Posterior vena cava (tissue), 2 donors: ENCODE data around the gene CYP2D6. TPM values are rescaled to one million over a fixed set of nuclear protein-coding genes. Genes with fewer than 3 reads are reported as not detected.
"Not testable (repeated sequence)": the region's sequence is repeated elsewhere in the genome, so short reads cannot be mapped to it uniquely, and the experiment has no call there.

Experiments used
- DNase-seq: peaks from one replicate; pipeline ENCODE4 v3.0.0-alpha.2; 2020; ENCODE audit warnings: low spot score
- intact Hi-C, 2 donors: fragments of 100-400 bp; cut with DNase I; formaldehyde crosslinking; loops; one replicate each; pipeline versions ENCODE4 v1.14.1 to v1.14.2; 2022 to 2023
- total RNA-seq, 2 donors: library from RNA; stranded (reverse); fragmentation: NEBNext Ultra II Directional; extraction: Animal tissue kit (Norgen Biotek cat#: 25700); gene quantifications; one replicate each; pipeline ENCODE4 v1.2.1, GENCODE V29; 2021
- donor health status: DM: yes; HTN: yes; CAD: no.
- donor health status: DM: yes; HTN: yes; CAD: no.

Gene CYP2D6
- total RNA-seq, 2 donors from 2014 or later: 0.37 to 0.48 TPM

- intact Hi-C loops: not testable (repeated sequence)
- DNase-seq: peak; percentile 36
These were observed 9.5 kb upstream of the CYP2D6 start for GRCh38 chr22:42140153-42140552.

DNA sequence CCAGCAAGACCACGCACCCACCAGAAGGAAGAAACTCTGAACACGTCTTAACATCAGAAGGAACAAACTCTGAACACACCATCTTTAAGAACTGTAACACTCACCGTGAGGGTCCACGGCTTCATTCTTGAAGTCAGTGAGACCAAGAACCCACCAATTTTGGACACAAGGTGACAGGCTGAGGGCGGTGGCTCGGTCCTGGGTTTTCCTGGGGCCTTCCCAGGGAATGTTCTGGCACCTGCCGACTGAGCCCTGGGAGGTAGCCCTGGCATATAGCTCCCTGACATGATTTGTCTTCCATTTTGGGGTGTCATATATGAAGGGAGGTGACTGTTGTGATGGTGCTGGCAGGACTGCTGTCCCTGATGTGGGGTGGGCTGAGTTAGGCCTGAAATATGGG is 8.9 kb upstream of the CYP2D6 start:
- peak; percentile 58 for DNase-seq
- intact Hi-C loops: not testable (repeated sequence)

DNA sequence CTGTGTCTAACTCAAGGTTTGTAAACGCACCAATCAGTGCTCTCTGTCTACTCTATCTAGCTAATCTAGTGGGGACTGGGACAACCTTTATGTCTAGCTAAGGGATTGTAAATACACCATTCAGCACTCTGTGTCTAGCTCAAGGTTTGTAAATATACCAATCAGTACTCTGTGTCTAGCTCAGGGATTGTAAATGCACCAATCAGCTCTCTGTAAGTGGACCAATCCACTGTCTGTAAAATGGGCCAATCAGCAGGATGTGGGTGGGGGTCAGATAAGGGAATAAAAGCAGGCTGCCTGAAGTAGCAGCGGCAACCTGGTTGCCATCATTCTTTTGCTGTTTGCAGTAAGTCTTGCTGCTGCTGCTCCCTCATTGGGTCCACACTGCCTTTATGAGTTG is 8.4 kb upstream of the CYP2D6 start:
- intact Hi-C loops: no loop called here

DNA sequence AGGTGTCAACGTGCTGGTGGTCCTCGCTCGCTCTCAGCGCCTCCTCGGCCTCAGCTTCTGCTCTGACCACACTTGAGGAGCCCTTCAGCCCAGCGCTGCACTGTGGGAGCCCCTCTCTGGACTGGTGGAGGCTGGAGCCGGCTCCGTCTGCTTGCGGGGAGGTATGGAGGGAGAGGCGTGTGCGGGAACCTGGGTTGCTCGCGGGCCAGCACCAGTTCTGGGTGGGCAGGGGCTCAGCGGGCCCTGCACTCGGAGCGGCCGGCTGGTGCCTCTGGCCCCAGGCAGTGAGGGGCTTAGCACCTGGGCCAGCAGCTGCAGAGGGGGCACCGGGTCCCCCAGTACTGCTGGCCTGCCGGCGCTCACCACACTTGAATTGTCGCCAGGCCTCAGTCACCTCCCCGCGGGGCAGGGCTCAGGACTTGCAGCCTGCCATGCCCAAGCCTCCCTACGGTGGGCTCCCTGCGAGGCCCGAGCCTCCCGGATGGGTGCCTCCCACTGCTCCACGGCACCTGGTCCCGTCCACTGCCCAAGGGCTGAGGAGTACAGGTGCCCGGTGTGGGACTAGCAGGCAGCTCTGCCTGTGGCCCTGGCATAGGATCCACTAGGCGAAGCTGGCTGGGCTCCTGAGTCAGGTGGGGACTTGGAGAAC is 7.6 kb upstream of the CYP2D6 start:
- DNase-seq: peak; percentile 66
- intact Hi-C loops: no loop called here

More for the DNA sequence above, 8.4 kb upstream of the CYP2D6 start:
- DNase-seq: no peak

DNA sequence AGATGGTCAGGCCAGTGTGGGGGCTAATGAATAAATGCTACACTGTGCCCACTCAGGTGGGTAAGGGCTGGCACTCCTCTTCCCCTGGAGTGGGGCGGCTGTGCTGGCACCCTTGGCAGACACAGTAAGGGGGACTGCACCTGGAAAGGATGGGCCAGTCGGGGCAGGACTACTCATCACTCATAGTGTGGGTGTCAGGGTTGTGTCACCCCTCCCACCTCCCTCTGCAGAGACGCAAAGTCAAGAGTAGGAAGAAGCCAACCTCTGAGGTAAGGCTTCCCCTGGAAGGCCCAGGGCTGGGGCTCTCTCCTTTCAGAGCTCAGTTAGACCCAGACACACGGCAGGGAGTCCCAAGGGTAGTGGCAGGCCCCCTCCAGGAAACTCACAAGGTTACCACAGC is 5.1 kb upstream of the CYP2D6 start:
- intact Hi-C loops: not testable (repeated sequence)

DNA sequence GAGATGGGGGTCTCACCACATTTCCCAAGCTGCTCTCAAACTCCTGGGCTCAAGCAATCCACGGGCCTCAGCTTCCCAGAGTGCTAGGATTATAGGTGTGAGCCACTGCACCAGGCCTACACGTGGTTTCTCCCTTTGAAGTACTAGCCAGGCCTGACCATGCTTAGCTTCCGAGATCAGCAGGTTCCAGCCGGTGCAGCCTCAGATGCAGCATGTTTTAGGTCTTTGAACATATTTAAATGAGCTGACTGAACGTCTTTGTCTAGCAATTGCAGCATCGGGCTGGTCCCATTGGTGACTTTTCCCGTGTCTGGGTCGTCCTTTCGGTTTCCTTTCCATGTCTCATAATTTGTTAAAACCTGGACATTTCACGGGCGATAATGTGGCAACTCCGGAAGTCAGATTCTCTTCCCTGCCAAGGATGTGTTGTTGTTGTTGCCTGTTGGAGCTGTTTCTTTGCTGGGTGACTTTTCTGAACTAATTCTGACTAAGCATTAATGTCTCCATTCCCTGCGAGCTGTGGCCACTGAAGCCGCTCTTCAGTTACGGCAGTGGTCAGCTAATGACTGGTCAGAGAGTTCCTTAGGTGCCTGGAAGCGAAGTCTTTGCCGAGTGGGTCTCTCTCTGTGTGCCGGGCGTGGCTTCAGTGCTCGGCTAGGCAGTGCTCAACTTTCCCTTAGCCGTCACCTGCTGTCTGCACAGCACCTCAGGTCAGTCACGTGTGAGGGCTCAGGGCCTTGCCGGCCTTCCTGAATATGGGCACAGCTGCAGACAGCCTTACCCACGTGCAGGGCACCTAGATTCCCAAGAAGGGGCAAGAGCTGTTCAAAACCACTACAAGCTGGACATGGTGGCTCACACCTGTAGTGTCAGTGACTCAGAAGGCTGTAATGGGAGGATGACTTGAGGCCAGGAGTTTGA is 3.8 kb upstream of the CYP2D6 start:
- intact Hi-C loops: no loop called here

More for the DNA sequence above, 5.1 kb upstream of the CYP2D6 start:
- not testable (repeated sequence) for DNase-seq

GRCh38 chr22:42132457-42132856 is 1.8 kb upstream of the CYP2D6 start:
- intact Hi-C loops: no loop called here
- DNase-seq: peak; percentile 60

More for the DNA sequence above, 3.8 kb upstream of the CYP2D6 start:
- DNase-seq: peak; percentile 38

- intact Hi-C loops: no loop called here
- peak; percentile 45 for DNase-seq
These were observed 952 bp upstream of the CYP2D6 start for GRCh38 chr22:42131562-42131961.

GRCh38 chr22:42130182-42130581 is 428 bp downstream of the CYP2D6 start:
- intact Hi-C loops, DNase-seq: not testable (repeated sequence)

- peak; percentile 80 for DNase-seq
These were observed 1.6 kb downstream of the CYP2D6 start for GRCh38 chr22:42128776-42129694.

DNA sequence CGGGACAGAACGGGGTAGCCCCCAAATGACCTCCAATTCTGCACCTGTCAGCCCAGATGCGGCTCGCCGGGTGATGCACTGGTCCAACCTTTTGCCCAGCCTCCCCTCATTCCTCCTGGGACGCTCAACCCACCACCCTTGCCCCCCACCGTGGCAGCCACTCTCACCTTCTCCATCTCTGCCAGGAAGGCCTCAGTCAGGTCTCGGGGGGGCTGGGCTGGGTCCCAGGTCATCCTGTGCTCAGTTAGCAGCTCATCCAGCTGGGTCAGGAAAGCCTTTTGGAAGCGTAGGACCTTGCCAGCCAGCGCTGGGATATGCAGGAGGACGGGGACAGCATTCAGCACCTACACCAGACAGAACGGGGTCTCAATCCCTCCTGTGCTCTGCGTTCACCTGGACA is 2.6 kb downstream of the CYP2D6 start:
- intact Hi-C loops: not testable (repeated sequence)
- DNase-seq: peak; percentile 50

More at GRCh38 chr22:42128776-42129694, 1.6 kb downstream of the CYP2D6 start:
- intact Hi-C loops: not testable (repeated sequence)

DNA sequence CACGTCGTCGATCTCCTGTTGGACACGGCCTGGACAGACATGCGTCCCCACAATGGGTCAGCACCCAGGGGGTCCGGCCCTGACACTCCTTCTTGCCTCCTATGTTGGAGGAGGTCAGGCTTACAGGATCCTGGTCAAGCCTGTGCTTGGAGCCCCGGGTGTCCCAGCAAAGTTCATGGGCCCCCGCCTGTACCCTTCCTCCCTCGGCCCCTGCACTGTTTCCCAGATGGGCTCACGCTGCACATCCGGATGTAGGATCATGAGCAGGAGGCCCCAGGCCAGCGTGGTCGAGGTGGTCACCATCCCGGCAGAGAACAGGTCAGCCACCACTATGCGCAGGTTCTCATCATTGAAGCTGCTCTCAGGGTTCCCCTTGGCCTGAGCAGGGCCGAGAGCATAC is 3.0 kb downstream of the CYP2D6 start:
- intact Hi-C loops: no loop called here
- DNase-seq: peak; percentile 68

DNA sequence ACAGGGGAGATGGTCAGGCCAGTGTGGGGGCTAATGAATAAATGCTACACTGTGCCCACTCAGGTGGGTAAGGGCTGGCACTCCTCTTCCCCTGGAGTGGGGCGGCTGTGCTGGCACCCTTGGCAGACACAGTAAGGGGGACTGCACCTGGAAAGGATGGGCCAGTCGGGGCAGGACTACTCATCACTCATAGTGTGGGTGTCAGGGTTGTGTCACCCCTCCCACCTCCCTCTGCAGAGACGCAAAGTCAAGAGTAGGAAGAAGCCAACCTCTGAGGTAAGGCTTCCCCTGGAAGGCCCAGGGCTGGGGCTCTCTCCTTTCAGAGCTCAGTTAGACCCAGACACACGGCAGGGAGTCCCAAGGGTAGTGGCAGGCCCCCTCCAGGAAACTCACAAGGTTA is 7.1 kb downstream of the CYP2D6 start:
- intact Hi-C loops, DNase-seq: not testable (repeated sequence)

DNA sequence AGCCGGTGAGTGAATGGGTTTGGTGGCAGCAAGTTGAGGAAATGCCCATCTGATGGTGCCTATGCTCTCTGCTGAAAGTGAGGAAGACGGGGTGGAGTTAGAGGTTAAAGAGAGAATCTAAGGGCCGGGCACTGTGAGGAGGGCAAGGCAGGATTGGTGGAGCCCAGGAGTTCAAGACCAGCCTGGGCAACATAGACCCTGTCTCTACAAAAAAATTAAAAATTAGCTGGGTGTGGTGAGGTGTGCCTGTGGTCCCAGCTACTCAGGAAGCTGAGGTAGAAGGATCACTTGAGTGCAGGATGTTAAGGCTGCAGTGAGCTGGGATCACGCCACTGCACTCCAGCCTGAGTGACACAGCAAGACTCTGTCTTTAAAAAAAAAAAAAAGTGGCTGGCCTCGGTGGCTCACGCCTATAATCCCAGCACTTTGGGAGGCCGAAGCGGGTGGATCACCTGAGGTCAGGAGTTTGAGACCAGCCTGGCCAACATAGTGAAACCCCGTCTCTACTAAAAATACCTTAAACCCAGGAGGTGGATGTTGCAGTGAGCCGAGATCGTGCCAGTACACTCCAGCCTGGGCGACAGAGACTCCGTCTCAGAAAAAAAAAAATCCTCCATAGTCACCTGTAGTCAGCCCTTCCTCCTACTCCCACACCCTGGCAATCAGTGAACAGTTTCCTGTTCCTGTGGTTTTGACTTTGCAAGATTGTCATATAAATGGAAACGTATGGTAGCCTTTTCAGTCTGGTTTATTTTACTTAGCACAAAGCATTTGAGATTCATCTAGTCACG is 10.2 kb downstream of the CYP2D6 start:
- intact Hi-C loops, DNase-seq: not testable (repeated sequence)

DNA sequence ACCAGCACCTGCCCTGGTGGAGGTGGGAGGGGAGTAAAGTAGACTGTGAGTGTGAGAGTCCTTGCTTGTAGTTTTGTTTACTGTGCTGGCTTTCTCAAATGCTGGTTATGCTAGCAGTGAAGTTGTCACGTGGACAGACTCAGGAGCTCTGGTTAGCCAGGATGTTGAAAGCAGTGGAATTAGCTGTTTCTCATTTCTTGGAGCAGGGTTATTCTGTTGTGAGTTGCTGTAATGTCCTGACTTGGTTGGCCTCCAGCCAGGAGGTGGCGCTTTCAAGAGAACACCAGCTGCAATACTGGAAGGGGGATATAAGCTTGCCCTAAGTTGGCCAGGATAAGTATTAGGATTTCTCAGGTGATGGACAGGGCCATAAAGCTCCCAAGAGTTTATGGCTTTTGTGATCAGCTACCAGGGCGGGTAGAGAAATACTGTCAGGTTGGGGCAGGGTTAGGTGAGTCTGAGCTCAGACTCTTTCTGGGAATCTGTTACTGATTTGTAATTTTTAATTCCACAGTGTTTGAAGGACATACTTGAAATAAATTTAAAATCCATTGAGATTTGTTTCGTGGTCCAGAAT is 13.7 kb downstream of the CYP2D6 start:
- intact Hi-C loops: no loop called here
- DNase-seq: no peak

DNA sequence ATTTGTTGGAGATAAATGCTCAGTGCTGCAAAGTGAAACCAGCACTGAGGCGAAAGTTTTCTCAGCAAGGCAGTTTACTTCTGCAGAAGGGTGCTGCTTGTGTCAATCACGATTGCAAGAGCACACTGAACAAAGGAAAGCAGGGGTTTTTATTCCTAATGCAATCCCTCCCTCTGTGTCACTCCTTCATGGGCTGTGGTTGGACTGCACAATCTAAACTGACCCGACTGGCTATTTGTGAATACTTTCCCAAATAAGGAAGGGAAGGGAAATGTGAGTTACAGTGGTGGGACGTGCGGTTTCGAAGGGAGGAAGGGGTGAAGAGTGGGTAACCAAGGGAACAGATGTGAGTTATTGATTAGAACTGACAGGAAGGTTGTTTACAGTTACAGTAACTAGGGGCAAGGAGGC is 15.2 kb downstream of the CYP2D6 start:
- DNase-seq, intact Hi-C loops: not testable (repeated sequence)

DNA sequence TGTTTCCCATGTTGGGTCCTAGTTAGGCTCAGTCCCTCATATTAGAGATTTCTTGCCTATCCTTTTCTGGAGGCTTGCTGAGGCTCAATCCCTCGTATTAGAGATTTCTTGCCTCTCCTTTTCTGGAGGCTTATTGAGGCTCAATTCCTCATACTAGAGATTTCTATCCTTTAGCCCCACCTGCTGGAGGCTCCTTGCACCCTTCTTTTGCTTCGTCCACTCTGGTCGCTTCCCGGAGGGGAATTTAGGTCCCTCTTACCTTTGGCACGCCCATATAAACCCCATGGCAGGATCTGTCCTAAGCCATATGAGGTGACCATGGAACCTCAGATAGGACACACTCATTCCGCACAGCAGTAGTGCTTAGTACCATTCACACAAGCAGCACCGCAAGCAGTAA is 15.9 kb downstream of the CYP2D6 start:
- intact Hi-C loops: no loop called here
- no peak for DNase-seq

DNA sequence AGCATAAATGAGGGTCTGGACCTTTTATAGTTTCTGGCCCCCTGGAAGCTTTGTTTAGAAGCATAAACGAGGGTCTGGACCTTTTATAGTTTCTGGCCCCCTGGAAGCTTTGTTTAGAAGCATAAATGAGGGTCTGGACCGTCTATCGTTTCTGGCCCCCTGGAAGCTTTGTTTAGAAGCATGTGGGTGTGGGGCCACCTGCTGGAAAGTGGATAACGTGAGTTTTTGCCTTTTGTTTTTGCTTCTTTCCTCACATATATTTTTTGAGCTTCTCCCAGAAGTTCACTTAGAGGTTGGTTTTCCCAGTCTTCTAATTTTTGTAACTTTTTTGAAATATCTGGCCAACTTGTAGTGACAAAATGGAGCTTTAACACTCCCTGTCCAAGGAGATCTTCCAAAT is 17.8 kb downstream of the CYP2D6 start:
- intact Hi-C loops: not testable (repeated sequence)

More for the DNA sequence above, 17.8 kb downstream of the CYP2D6 start:
- not testable (repeated sequence) for DNase-seq
